ENCODE data around the gene ERC2. TPM values are rescaled to one million over a fixed set of nuclear protein-coding genes. Genes with fewer than 3 reads are reported as not detected.
A peak's percentile ranks its signal among the peaks of the same experiment; 100 is the strongest.

The ERC2 gene
- polyA plus RNA-seq, 1 experiment: 0.07 TPM

DNA sequence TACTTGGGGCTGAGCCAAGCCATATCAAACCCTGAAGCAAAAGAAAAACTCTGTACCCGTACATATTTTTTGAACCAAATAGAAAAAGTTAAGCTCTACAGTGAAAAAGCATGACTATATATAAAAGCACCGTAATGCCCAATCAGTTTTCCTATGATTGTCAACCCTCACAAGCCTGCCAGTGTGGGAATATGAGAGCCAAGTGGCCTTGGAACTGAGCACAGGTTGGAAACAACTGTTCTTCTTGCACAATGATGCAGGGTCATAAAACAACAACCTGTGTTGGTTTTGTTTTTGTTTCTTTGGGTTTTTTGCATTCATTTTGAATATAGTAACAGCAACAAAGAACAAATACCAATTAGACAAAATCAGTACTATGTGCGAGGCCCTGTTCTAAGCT lies 3.5 kb upstream of the ERC2 start:
- ChIA-PET CTCF (no interaction called here), POLR2A (no interaction called here)
- H3K36me3 ChIP-seq (ENCODE audit: control insufficient read depth, insufficient read depth, low read length): no peaks in the 10 kb centered on the region

DNA sequence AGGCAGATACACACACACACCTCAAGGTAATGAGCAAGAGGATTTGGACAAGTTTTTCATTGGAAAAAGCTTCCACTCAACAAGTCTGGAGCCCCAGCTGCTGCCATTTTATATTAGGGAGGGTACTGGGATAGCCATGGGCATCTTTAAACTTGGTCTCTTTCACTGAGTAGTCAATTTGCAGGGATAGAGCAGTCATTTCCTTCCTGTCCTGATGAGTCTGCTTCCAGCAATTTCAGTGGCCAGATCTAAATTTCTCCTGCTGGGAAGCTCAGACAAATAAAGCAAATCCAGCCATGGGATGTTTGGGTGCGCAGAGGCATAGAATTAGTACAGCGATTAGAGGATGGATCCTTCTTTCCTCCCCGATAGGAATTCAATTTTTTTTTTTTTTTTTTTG lies 874 bp upstream of the ERC2 start:
- Histone ChIP-seq H3K36me3 (ENCODE audit: control insufficient read depth, insufficient read depth, low read length) (no peaks in the 10 kb centered on the region), H3K4me3 (ENCODE audit: low read depth, low read length) (no peak overlapping the region), H3K27me3 (ENCODE audit: control insufficient read depth, insufficient read depth, low read length) (peaks cover 12% of the 10 kb centered on the region)
- no peak for DNase-seq (ENCODE audit: low read depth)
- CTCF ChIA-PET: interaction anchor here (0.6 to 1.3 kb wide), 2 partner anchors 26 to 27 kb away, joined by 3 read pairs; no protein-coding TSS in a partner anchor
- TF ChIP-seq, protein P1, sequence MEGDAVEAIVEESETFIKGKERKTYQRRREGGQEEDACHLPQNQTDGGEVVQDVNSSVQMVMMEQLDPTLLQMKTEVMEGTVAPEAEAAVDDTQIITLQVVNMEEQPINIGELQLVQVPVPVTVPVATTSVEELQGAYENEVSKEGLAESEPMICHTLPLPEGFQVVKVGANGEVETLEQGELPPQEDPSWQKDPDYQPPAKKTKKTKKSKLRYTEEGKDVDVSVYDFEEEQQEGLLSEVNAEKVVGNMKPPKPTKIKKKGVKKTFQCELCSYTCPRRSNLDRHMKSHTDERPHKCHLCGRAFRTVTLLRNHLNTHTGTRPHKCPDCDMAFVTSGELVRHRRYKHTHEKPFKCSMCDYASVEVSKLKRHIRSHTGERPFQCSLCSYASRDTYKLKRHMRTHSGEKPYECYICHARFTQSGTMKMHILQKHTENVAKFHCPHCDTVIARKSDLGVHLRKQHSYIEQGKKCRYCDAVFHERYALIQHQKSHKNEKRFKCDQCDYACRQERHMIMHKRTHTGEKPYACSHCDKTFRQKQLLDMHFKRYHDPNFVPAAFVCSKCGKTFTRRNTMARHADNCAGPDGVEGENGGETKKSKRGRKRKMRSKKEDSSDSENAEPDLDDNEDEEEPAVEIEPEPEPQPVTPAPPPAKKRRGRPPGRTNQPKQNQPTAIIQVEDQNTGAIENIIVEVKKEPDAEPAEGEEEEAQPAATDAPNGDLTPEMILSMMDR (IDR thresholded peaks at IDR 0.05; ENCODE audit: insufficient read depth, low read depth, low read length): no peak
- POLR2A ChIA-PET: no interaction called here

More for the DNA sequence above, 3.5 kb upstream of the ERC2 start:
- Histone ChIP-seq H3K27me3 (ENCODE audit: control insufficient read depth, insufficient read depth, low read length) (peaks cover 6% of the 10 kb centered on the region), H3K4me3 (ENCODE audit: low read depth, low read length) (no peak overlapping the region)
- no peak for DNase-seq (ENCODE audit: low read depth)
- TF ChIP-seq, protein P1 (IDR thresholded peaks at IDR 0.05; ENCODE audit: insufficient read depth, low read depth, low read length): no peak

DNA sequence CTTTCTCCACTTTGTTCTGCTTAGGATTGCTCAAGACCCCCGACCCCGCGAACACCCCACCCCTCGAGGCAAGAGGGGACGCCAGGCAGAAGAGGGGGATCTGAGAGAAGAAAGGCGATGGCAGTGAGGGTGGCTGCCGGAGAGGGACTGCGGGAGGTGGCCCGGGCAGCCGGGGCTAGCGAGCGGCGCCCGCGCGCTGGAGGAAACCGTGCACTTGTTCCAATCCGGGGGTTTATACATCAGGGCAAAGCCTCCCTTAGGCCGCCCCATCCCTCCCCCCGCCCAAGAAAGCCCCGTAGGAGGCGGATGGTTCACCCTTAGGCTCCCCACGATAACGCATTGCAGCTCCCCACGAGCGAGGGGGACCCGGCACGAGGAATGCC lies 475 bp downstream of the ERC2 start:
- ChIA-PET POLR2A (no interaction called here), CTCF (no interaction called here)
- no peak for DNase-seq (ENCODE audit: low read depth)
- TF ChIP-seq, protein P1 (IDR thresholded peaks at IDR 0.05; ENCODE audit: insufficient read depth, low read depth, low read length): no peak
- Histone ChIP-seq H3K4me3 (ENCODE audit: low read depth, low read length) (peak overlapping the region; percentile 35), H3K36me3 (ENCODE audit: control insufficient read depth, insufficient read depth, low read length) (no peaks in the 10 kb centered on the region), H3K27me3 (ENCODE audit: control insufficient read depth, insufficient read depth, low read length) (peaks cover 12% of the 10 kb centered on the region)

DNA sequence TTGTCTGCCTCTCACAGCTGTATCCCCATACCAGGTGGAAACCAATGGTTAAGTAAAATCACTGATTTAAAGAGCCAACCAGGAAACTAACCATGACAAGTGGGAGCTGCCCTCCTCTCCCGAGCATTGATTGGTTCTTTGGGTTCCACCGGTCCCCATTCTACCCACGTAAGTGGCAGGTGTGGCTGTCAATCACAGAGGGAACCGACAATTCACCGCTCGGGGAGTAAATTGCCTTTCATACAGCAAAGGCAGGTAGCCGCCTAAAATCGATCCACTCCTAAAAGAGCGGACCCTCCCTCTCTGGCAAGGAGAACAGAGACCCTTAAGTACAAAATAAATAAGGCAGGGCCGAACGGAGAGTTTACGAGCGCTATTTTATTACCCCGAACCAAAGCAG lies 1.2 kb downstream of the ERC2 start:
- peaks cover 12% of the 10 kb centered on the region for H3K27me3 ChIP-seq (ENCODE audit: control insufficient read depth, insufficient read depth, low read length)
- TF ChIP-seq, protein P1 (IDR thresholded peaks at IDR 0.05; ENCODE audit: insufficient read depth, low read depth, low read length): no peak
- no peak overlapping the region; the same call in 1 of the 2 replicates for H3K4me3 ChIP-seq (ENCODE audit: low read depth, low read length)
- DNase-seq (ENCODE audit: low read depth): no peak
- ChIA-PET CTCF (no interaction called here), POLR2A (no interaction called here)
- no peaks in the 10 kb centered on the region for H3K36me3 ChIP-seq (ENCODE audit: control insufficient read depth, insufficient read depth, low read length)

DNA sequence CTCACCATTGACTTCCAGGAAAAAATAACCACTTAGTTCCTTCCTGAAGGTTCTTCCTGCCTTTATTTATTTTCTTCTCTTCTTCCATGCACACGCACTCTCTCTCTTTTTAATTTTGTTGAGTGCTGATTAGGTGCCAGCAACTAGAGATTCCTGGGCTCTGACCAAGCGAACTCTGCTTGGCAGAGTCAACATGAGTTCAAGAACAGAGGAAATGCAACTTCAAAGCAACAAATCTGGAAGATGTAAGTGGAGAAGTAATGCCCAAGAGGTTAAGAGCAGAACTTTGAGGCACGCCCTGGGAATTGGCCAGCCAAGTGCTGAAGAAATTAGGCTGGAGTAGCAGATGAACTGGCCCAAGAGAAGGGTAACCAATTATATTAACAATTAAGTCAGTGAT lies 8.5 kb downstream of the ERC2 start:
- no peak for DNase-seq (ENCODE audit: low read depth)
- ChIA-PET CTCF (interaction anchor here (1.0 kb wide), 1 partner anchor 13 kb away, joined by 3 read pairs; no protein-coding TSS in a partner anchor), POLR2A (no interaction called here)
- TF ChIP-seq, protein P1 (IDR thresholded peaks at IDR 0.05; ENCODE audit: insufficient read depth, low read depth, low read length): no peak
- no peaks in the 10 kb centered on the region for H3K27me3 ChIP-seq (ENCODE audit: control insufficient read depth, insufficient read depth, low read length)
- H3K4me3 ChIP-seq (ENCODE audit: low read depth, low read length): no peak overlapping the region
- no peaks in the 10 kb centered on the region for H3K36me3 ChIP-seq (ENCODE audit: control insufficient read depth, insufficient read depth, low read length)
